Measurements from ENCODE around the gene APLP2.
A peak's percentile ranks its signal among the peaks of the same experiment; 100 is the strongest.
"Not testable (repeated sequence)": the region's sequence is repeated elsewhere in the genome, so short reads cannot be mapped to it uniquely, and the experiment has no call there.

Gene APLP2

GRCh38 chr11:130069659-130070108 is at the start of gene APLP2:
APLP2 (plus strand) TSS chr11:130069894; CDS start chr11:130069978, 84 bp downstream.
- DNase-seq (ENCODE audit: low spot score): peak; percentile 98

DNA sequence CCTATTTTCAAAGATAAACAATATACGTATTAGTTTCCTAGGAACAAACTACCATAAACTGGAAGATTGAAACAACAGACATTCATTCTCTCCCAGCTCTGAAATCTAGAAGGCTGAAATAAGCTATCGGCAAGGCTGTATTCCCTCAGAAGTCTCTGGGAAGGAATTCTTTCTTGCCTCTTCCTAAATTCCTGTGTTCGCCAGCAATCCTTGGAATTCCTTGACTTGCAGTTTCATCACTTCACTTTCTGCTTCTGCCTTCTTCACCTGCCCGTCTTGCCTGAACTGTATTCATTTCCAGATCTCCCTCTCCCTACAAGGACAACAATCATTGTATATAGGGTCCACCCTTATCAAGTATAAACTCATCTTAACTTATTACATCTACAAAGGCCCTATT is 49.4 kb upstream of the APLP2 start:
- no peak for DNase-seq (ENCODE audit: low spot score)

DNA sequence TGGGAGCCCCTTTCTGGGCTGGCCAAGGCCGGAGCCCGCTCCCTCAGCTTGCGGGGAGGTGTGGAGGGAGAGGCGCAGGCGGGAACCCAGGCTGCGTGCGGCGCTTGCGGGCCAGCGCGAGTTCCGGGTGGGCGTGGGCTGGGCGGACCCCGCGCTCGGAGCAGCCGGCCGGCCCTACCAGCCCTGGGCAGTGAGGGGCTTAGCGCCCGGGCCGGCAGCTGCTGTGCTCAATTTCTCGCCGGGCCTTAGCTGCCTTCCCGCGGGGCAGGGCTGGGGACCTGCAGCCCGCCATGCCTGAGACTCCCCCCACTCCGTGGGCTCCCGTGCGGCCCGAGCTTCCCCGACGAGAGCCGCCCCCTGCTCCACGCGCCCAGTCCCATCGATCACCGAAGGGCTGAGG is 48.1 kb upstream of the APLP2 start:
- DNase-seq (ENCODE audit: low spot score): not testable (repeated sequence)

DNA sequence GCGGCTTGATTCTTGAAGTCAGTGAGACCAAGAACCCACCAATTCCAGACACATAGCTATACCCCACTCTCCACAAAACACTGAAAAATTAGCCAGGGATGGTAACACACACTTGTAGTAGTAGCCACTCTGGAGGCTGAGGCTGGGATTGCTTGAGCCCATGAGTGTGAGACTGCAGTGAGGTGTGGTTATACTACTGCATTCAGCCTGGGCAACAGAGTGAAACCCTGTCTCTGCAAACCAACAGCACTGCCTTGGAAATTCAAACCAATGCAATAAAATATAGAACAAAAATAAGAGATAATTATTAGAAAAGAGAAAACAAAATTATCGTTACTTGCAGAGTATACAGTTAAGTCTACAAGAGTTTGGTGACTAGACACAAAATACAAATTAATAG is 46.9 kb upstream of the APLP2 start:
- no peak for DNase-seq (ENCODE audit: low spot score)

DNA sequence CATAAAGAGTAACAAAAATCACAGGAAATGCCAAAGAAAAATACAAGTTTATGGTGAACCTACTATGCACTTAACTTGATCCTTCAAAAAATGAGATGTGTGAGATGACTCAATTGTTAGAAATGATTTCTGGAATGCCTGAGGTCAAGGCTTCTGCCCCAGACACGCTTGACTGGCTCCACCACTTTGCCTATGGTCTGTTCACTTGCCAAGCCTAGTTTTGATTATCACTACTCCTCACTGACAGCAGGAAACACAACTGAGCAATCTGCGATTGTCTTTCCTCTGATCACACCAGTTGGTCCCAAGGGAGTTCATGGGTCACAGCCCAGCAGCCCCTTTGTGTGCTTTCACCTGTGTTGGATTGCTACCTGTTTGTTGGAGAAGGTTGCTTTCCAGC is 46.5 kb upstream of the APLP2 start:
- peak; percentile 83 for DNase-seq (ENCODE audit: low spot score)

DNA sequence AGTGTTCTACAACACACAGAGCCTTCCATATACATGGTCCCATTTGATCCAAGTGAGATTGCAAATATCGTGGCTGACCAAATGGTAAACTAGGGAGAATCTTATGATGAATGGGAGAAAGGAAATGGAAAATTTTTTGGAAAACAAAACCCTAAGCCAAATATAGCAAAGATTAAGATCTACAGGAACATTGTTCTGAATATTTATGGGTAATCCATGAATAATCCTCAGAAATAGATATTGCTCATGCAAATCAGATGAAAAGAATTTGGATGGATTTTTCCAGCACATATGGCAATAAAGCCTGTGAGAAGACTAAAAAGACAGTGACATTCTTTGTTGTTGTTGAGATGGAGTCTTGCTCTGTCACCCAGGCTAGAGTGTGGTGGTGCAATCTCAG is 45.3 kb upstream of the APLP2 start:
- DNase-seq (ENCODE audit: low spot score): no peak

- DNase-seq (ENCODE audit: low spot score): no peak
These were observed 44.3 kb upstream of the APLP2 start for GRCh38 chr11:130025371-130025770.

- no peak for DNase-seq (ENCODE audit: low spot score)
These were observed 40.6 kb upstream of the APLP2 start for GRCh38 chr11:130029137-130029536.

DNA sequence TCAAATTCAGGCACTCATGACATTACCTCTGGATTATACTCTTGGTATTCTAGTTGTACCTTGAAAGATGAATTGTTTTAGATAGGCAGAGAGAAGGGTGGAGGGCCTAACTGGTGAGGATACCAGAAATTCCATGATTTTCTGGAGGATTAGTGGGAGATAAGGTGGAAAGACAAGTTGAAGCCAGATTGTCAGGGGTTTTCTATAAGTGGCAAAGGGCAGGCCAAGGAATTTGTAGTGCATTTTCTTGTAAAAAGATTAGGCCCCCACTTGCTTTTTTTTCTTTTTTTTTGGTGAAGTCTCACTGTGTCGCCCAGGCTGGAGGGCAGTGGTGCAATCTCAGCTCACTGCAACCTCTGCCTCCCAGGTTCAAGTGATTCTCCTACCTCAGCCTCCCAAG is 38.6 kb upstream of the APLP2 start:
- no peak for DNase-seq (ENCODE audit: low spot score)

DNA sequence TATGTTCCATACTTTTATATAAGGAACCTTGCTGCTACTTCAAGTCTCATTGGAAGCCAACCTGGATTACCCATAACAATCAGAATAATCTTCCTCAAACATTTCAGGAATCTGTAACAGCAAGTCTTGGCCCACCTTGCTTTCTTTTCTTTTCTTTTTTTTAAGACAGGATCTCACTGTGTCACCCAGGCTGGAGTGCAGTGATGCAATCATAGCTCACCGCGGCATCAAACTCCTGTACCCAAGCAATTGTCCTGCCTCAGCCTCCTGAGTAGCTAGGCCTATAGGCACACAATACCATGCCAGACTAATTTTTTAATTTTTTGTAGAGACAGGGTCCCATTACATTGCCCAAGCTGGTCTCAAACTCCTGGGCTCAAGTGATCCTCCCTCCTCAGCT is 37.7 kb upstream of the APLP2 start:
- no peak for DNase-seq (ENCODE audit: low spot score)

DNA sequence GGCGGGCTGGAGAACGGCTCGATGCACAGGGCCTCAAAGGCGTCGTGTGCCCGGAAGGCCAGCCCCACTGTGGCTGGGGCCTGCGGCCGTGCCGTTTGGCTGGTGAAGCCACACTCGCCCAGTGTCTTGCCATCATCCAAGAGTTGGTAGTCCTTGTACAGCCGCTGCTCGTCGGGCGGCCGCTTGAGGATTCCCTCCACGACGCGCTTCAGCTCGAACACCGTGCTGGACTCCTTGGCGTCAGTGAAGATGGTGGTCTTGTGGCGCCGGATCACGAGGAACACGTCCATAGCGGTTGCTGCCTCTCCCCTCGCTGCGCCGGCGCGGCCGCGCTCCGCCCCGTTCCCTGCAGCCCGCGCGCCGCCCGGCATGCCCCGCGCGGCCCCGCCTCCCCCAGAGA is 36.8 kb upstream of the APLP2 start:
- DNase-seq (ENCODE audit: low spot score): no peak

GRCh38 chr11:130034236-130034635 is 35.5 kb upstream of the APLP2 start:
- DNase-seq (ENCODE audit: low spot score): no peak

DNA sequence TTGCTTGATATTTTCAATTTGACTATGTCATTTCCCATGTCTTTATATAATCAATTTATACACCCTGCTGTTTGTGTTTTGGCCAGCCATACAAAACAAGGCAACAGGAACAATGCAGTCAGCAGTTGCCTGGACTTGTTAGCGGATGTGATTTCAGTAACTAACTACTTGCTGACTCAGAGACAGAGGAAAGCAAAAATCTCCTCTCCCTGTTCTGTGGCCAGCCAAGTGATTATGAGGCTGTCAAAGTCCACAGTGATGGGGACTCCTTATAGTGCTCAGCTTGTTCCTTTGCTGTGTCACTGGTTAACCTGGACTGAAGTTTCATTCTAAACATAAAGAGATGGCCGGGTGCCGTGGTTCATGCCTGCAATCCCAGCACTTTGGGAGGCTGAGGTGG is 32.6 kb upstream of the APLP2 start:
- DNase-seq (ENCODE audit: low spot score): peak; percentile 77

- DNase-seq (ENCODE audit: low spot score): no peak
These were observed 31.7 kb upstream of the APLP2 start for GRCh38 chr11:130037881-130038585.

DNA sequence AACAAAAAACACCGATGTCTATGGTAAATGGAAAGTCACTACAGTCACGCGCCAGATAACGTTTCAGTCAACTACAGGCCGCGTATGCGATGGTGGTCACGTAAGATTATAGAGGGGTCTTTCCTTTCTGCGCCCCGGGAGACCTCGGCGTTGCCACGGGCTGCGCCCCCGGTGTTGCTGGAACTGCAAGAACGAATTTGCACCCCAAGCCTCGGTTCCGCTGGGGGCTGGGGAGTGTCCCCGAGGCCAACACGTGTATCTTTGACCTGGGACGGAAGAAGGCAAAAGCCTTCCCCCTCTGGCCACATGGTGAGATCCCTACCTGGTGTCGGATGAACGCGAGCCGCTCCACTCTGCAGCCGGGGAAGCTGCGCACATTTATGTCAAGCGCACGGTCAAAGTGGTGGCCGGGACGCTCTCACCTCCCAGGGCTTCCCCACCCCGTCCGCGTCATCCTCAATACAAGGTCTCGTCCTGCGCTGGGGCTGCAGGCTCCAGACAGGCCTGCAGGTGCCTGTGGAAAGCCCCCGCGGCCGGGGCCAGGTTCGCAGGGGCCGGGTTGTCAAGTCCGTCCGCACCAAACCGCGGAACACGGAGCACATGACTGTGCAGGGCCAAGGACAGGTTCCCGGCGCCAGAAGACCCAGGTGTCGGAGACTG is 29.3 kb upstream of the APLP2 start:
- no peak for DNase-seq (ENCODE audit: low spot score)

- peak; percentile 88 for DNase-seq (ENCODE audit: low spot score)
These were observed 27.6 kb upstream of the APLP2 start for GRCh38 chr11:130042093-130042591.

DNA sequence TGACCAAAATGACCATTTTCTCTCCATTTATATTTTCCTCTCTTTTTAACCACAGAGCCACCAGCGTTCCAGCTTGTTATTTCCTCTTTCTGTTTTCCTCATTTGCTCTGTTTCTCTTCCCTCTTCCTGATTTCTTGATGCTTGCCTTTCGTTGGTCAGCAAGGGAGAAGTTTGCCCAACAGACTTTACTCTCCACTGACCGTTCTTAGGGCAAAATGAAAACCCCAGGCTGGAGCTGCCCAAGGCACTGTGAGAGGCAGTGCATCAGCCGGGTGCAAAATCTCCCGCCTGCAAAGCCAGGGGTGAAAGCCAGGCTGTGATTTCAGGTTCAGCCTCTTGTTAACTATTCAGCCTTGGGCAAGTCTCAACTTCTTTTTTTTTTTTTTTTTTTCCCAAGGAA is 26.1 kb upstream of the APLP2 start:
- no peak for DNase-seq (ENCODE audit: low spot score)

DNA sequence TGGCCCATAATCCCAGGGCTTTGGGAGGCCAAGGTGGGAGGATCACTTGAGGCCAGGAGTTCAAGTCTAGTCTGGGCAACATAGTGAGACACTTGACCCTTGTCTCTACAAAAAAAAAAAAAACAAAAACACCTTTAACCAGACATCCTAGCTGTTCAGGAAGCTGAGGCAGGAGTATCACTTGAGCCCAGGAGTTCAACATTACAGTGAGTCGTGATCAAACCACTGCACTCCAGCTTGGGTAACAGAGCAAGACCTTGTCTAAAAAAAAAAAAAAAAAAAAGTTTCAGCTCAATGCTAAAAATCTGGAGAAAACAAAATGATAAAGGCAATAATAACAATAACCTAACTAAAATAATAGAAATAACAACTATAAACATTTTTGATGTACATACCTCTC is 22.6 kb upstream of the APLP2 start:
- no peak for DNase-seq (ENCODE audit: low spot score)

- DNase-seq (ENCODE audit: low spot score): no peak
These were observed 20.3 kb upstream of the APLP2 start for GRCh38 chr11:130049328-130049771.

DNA sequence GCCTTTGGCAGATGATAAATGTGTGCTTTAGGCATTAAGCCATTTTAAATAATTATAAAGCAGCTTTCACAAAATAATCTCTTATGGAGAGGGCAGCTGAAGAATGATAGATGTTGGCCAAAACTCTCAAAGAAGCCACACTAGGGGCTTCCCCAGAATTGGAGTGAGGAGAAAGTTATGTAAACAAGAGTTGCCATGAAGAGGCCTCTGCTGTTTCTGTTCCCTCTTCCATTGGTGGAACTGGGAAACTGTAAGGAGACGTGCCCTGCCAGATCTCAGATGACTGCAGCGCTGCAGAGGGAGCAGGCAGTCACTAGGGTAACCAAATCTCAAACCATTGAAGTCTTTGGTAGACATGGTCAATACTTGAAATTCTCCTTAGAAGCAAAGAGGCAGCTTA is 19.4 kb upstream of the APLP2 start:
- peak; percentile 49 for DNase-seq (ENCODE audit: low spot score)

DNA sequence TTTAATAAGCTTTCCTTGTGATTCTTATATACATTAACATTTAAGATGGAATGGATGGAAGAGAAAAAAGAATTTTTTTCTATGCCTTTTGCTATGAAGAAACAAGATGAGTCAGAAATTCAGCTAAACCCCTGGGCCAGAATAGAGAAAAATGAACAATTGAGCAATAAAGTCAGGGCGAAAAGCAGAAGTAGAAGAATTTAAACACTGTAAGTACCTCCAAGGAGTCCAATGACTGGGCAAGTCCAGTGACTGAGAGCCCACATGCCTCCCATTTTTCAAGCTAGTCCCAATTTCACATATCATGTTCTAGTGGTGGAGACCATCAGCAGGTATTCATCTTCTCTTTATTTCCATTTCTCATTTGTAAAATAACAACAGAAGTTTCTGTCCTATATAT is 18.6 kb upstream of the APLP2 start:
- DNase-seq (ENCODE audit: low spot score): no peak

DNA sequence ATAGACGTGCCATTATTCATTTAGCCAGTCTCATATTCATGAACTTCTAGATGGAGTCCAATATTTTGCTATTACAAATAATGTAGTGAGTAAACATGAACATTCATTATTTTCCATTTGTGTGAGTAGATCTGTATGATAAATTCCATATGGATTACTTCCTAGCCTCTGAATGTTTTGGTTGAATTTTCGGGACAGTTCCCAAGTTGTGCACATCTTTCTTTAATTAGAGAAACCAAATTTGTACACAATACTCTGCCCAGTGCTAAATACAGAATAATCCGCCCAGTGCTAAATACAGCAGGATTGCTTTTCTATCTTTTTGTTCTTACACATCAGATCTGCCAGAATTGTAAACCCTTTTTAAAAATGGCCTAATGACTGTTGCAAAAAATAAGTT is 17.1 kb upstream of the APLP2 start:
- no peak for DNase-seq (ENCODE audit: low spot score)

DNA sequence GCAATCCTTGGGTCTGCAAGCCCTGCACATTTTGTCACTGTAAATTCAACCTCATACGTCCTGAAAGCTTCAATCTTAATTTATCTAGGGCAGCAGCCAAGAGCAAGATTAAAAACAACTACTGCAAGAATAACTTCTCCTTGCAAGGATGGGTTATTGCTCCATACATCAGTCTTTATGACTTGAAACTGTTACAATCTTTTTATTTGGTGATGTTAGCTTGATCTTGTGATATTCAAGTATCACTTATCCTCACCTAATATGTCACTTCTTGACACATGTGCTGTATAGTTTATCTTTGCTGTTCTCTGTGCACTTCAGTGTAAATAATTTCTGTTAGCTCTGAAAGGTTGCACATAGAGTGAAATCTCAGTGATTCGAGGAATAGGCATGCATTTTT is 14.7 kb upstream of the APLP2 start:
- no peak for DNase-seq (ENCODE audit: low spot score)

DNA sequence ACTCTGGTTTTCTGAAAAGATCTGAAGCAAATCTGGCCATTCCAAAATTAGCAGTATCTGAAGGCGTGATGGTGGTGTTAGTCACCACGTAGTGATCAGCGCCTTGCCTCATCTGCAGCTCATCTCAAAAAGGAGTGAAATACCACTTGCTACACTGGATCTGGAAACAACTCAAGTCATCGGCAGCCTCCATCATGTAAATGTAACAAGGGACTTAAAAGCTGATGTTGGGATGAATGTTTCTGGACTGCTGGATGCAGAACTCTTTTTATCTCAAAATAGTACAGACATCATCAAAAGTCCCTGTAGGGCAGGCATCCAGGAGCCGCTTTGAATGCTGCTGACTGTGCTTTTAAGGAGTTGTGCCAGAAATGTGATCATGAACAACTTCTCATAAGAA is 14.1 kb upstream of the APLP2 start:
- no peak for DNase-seq (ENCODE audit: low spot score)

Measured in AG08396 (cell line).